Right kidney (tissue), 1 donor: Measurements from ENCODE around the gene EMC9.
A peak's percentile ranks its signal among the peaks of the same experiment; 100 is the strongest.

ENCODE experiments used
- DNase-seq: peaks from one replicate; pipeline ENCODE4 v3.0.0-alpha.2; 2016

EMC9 gene

DNA sequence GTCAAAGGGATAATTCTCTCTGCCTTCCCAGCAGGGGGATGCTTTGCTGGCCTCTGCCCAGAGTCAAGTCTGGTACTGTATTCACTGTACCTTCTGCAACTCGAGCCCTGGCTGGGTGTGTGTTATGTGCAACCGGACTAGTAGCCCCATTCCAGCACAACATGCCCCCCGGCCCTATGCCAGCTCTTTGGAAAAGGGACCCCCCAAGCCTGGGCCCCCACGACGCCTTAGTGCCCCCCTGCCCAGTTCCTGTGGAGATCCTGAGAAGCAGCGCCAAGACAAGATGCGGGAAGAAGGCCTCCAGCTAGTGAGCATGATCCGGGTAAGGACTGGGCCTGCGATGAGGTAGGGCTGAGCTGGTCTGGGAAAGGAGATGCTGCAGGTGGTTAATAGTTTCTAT is 9.2 kb upstream of the EMC9 start:
- no peak for DNase-seq

DNA sequence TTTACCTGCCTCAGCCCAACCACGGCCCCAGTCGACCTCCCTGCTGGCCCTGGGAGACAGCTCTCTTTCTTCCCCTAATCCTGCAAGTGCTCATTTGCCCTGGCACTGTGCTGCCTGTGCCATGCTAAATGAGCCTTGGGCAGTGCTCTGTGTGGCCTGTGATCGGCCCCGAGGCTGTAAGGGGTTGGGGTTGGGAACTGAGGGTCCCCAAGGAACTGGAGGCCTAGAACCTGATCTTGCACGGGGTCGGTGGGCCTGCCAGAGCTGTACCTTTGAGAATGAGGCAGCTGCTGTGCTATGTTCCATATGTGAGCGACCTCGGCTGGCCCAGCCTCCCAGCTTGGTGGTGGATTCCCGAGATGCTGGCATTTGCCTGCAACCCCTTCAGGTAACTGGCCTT is 8.7 kb upstream of the EMC9 start:
- DNase-seq, result no peak

- DNase-seq, result no peak
These were observed 8.0 kb upstream of the EMC9 start for GRCh38 chr14:24149302-24149969.

DNA sequence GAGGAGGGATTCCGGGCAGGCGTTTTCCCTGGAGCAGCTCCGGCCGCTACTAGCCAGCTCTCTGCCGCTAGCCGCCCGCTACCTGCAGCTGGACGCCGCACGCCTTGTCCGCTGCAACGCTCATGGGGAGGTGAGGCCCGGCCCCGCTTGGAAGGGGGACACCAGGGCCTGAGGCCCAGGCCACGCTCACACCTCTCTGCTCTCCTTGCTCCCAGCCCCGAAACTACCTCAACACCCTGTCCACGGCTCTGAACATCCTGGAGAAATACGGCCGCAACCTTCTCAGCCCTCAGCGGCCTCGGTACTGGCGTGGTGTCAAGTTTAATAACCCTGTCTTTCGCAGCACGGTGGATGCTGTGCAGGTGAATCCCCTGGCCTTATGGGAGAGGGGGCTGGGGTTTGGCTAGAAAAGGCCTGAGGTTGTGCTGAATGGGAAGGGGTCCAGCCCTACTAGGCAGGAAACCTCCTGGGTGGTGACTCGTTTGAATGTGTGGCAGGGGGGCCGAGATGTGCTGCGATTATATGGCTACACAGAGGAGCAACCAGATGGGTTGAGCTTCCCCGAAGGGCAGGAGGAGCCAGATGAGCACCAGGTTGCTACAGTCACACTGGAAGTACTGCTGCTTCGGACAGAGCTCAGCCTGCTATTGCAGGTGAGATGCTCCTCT is 6.5 kb upstream of the EMC9 start:
- DNase-seq, result no peak

GRCh38 chr14:24146978-24147760 is 5.8 kb upstream of the EMC9 start, which contains the start of gene RNF31:
Gene RNF31 (plus strand): TSS chr14:24147498. CDS start chr14:24147699, 201 bp downstream.
- DNase-seq, result peak; percentile 98

- DNase-seq, result peak; percentile 80
These were observed 5.1 kb upstream of the EMC9 start, which contains the start of gene PSME2 for GRCh38 chr14:24146453-24146977. Gene PSME2 (minus strand): TSS chr14:24146610. CDS start chr14:24146581, 29 bp downstream.

- peak; percentile 80 for DNase-seq
These were observed 4.5 kb upstream of the EMC9 start for GRCh38 chr14:24145690-24146452.

- DNase-seq, result no peak
These were observed 3.8 kb upstream of the EMC9 start for GRCh38 chr14:24145219-24145618.

- no peak for DNase-seq
These were observed 3.1 kb upstream of the EMC9 start for GRCh38 chr14:24144451-24144850.

DNA sequence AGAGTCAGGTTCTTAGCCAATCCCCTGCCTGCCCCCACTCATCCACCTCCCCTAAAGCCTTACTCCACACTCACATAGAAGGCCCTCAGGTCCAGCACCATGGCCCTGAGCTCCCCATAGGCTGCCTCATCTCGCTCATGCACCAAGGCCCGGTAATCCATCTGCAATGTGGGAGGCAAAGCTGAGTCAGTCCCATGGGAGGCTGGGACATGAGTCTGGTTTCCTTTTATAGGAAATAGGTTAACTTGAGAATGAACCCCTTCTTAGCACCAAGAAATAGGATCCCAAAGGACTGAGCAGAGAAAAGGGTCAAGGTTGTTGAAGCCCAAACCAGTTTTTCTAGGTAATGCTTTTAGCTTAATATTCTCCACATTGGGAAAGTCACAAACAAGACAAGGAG is 2.1 kb upstream of the EMC9 start:
- DNase-seq, result no peak

DNA sequence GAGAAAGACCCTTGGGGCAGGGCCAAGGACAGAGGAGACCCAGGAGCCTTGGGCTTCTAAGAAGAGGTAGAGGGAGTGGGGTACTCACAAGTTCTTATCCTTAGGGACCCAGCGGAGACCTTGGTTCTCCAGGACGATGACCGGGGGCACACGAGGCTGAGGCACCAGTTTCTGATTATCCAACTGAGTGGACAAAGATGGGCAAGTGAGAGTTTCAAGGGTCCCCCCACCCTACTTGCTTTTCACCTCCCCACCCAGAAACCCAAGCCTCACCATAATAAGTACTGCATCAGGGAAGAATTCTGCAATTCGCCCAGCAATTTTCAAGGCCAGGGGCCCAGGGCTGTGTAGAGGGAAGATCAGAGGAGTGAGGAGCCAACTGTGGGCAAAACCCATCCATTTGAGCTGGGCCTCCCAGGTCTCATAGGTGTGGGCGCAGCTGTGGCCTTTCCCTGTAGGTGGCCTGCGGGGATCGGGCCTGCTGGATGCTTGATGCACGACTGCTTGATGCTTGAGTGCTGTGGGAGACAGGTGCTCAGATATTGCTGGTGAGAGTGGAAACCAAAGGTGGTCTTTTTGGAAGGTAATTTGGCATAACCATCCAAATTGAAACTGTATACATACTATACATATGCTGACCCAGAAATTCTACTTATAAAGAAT is 2.0 kb downstream of the EMC9 start:
- DNase-seq, result no peak

- DNase-seq, result no peak
These were observed 2.8 kb downstream of the EMC9 start for GRCh38 chr14:24138396-24139271.

- DNase-seq, result no peak
These were observed 3.6 kb downstream of the EMC9 start for GRCh38 chr14:24137529-24138395.

DNA sequence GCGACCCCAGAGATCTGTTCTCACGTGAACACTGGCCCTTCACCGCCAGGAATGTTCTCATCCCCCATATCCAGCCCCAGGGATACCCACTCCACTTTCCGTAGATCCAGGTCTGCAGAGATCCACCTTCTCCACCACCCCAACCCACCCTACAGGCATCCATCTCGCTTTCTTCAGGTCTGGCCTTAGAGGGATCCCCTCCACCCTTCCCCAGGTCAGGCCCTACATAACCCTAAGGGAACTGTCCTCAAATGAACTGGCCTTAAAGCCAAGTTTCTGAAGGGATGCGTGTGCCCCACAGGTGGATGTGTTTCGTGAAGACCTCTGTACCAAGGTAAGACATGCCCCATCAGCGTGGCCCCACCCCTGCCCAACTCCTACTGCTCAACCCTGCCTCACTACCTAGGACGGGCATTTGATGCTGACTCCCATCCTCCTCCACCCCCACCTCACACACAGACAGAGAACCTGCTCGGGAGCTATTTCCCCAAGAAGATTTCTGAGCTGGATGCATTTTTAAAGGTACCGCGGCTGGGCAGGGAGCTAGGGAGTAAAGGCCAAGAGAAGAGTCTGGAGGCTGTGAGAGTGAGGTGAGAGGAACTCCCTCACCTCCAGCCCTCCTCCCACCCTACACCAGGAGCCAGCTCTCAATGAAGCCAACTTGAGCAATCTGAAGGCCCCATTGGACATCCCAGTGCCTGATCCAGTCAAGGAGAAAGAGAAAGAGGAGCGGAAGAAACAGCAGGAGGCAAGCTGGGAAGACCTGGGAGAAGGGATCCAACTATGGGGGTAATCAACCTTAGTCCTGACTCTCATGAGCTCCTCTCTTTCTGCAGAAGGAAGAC is 4.5 kb downstream of the EMC9 start:
- DNase-seq, result no peak

GRCh38 chr14:24135834-24136683 is 5.3 kb downstream of the EMC9 start, which contains the start of gene PSME1:
Gene PSME1 (plus strand): TSS chr14:24136194. CDS start chr14:24136263, 69 bp downstream.
- DNase-seq, result peak; percentile 80

GRCh38 chr14:24135584-24135833 is 5.9 kb downstream of the EMC9 start:
- peak; percentile 75 for DNase-seq

DNA sequence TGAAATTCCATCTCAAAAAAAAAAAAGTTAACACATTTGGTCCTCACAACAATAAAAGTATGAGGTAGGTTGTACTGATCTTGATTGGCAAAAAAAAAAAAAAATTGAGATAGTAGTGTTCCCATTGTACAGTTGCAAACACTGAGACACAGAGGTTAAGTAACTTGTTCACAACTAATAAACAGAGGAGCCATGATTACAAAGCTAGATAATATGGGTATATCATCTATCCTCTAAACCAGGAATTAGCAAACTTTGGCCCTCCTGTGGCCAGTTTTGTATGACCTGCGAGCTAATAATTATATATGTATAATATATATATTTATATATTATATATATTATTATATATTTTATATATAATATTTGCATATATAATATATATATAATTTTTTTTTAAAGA is 7.7 kb downstream of the EMC9 start:
- DNase-seq, result no peak

DNA sequence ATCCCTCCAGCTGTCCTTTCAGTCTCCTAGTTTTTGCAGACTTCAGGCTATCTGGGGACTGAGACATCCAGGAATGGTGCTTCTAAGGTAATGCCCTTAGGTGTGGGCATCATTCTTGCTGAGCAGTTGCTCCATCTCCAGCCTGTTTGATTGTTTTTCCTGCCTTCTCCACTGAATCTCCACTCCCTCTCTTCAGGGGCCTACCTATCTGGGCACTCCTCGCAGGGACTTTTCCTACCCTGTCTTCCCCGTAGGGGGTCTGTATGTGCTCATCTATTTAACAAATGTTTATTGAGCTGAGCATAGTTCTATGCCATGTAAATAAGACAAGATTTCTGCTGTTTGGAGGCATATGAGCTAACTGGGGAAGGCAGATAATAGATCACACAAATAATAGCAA is 8.4 kb downstream of the EMC9 start:
- no peak for DNase-seq
